ENCODE measurements around the gene USP14.
"Not testable (repeated sequence)": the region's sequence is repeated elsewhere in the genome, so short reads cannot be mapped to it uniquely, and the experiment has no call there.

USP14 gene

DNA sequence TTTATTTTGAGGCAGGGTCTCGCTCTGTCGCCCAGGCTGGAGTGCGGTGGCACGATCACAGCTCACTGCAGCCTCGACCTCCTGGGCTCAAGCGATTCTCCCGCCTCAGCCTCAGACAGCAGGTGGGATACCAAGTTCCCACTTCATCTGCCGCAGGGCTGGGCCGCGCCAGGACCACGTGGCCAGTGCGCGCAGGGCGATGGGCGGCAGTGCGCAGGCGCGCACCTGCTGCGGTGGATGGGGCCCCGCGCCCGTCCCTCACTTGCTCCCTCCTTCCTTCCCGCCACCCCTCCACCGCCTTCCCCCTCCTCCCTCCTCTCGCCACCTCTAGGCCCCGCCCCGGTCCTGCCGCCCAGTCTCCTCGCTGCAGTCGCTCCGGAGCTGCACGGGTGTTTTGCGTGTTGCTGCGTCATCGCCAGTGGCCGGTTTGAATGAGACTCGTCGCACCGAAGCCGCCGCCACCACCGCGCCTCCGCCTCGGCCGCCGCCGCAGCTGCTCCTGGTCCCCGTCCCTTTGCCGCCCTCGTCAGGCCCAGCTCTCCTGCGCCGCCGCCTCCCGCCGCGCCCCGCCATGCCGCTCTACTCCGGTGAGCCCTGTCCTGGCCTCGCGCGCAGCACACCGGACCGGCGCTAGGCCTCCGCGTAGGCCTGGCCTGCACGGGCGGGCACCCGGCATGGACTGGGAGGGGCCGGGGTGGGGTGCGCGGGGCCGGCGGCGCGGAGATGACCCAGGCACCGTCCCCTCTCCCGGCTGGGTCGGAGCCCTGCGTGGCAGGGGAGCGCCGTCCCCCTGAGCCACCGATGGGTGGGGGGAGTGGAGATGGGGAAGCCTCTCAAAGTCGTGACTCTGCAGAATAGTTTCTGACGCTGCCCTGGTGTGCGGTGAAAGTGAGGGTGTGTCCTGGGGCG is at the start of gene USP14:
Gene USP14 (plus strand): TSS at position 430 of the 909 bp plus-strand sequence. CDS start 142 bp downstream, at position 572.
- ATAC-seq (ENCODE audit: low read depth) (peak; percentile 85), DNase-seq (ENCODE audit: low spot score in 2 of 2) (peak; percentile 86 to 94)
- H3K4me1 Mint-ChIP-seq = peaks cover 18% of the 10 kb centered on the region
- no peaks in the 10 kb centered on the region for H3K9me3 Mint-ChIP-seq
- peak within 1 kb of the TSS; percentile 91 for H3K4me3 Mint-ChIP-seq
- no peaks in the 10 kb centered on the region for H3K36me3 Mint-ChIP-seq
- H3K27me3 Mint-ChIP-seq = no peaks in the 10 kb centered on the region
- peak within 1 kb of the TSS; percentile 89 for H3K27ac Mint-ChIP-seq

DNA sequence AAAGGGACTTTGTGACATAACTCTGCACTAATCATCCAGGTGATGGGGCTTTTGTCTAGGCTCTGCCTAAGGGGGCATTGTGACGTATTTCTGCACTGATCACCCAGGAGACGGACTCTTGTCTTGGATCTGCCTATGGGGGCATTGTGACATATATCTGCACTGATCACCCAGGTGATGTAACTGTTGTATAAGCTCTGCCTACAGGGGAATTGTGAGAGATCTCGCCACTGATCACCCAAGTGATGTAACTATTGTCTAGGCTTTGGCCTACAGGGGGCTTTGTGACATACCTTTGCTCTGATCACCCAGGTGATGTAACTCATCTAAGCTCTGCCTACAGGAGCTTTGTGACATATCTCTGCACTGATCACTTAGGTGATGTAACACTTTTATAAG is 49.7 kb upstream of the USP14 start:
- H3K36me3 Mint-ChIP-seq; H3K4me3 Mint-ChIP-seq; H3K4me1 Mint-ChIP-seq; H3K27ac Mint-ChIP-seq; H3K27me3 Mint-ChIP-seq; ATAC-seq (ENCODE audit: low read depth); DNase-seq (ENCODE audit: low spot score in 2 of 2); H3K9me3 Mint-ChIP-seq: not testable (repeated sequence)

DNA sequence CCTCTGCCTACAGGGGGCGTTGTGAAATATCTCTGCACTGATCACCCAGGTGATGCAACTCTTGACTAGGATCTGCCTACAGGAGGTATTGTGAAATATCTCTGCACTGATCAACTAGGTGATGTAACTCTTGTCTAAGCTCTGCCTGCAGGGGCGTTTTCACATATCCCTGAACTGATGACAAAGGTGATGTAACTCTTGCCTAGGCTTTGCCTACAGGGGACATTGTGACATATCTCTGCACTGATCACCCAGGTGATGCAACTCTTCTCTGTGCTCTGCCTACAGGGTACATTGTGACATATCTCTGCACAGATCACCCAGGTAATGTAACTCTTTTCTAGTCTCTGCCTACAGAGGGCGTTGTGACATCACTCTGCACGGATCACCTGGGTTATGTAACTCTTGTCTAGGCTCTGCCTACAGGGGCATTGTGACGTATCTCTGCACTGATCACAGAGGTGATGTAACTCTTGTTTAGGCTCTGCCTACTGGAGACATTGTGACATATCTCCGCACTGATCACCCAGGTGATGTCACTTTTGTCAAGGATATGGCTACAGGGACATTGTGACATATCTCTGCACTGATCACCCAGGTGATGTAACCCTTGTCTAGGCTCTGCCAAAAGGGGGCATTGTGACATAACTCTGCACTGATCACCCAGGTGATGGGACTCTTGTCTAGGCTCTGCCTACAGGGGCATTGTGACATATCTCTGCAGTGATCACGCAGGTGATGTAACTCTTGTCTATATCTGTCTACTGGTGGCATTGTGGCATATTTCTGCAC is 49.0 kb upstream of the USP14 start:
- not testable (repeated sequence) for H3K27me3 Mint-ChIP-seq; ATAC-seq (ENCODE audit: low read depth); H3K27ac Mint-ChIP-seq; H3K36me3 Mint-ChIP-seq; H3K4me1 Mint-ChIP-seq; H3K9me3 Mint-ChIP-seq; DNase-seq (ENCODE audit: low spot score in 2 of 2); H3K4me3 Mint-ChIP-seq

DNA sequence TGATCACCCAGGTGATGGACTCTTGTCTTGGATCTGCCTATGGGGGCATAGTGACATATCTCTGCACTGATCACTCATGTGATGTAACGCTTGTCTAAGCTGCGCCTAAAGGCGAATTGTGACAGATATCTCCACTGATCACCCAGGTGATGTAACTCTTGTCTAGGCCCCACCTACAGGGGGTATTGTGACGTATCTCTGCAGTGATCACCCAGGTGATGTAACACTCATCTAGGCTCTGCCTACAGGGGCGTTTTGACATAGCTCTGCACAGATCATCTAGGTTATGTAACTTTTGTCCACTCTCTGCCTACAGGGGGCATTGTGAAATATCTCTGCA is 48.5 kb upstream of the USP14 start:
- DNase-seq (ENCODE audit: low spot score in 2 of 2) = peak in 1 of 2 donors; percentile 29
- not testable (repeated sequence) for H3K27me3 Mint-ChIP-seq; H3K36me3 Mint-ChIP-seq; H3K9me3 Mint-ChIP-seq; ATAC-seq (ENCODE audit: low read depth); H3K4me1 Mint-ChIP-seq; H3K27ac Mint-ChIP-seq; H3K4me3 Mint-ChIP-seq

DNA sequence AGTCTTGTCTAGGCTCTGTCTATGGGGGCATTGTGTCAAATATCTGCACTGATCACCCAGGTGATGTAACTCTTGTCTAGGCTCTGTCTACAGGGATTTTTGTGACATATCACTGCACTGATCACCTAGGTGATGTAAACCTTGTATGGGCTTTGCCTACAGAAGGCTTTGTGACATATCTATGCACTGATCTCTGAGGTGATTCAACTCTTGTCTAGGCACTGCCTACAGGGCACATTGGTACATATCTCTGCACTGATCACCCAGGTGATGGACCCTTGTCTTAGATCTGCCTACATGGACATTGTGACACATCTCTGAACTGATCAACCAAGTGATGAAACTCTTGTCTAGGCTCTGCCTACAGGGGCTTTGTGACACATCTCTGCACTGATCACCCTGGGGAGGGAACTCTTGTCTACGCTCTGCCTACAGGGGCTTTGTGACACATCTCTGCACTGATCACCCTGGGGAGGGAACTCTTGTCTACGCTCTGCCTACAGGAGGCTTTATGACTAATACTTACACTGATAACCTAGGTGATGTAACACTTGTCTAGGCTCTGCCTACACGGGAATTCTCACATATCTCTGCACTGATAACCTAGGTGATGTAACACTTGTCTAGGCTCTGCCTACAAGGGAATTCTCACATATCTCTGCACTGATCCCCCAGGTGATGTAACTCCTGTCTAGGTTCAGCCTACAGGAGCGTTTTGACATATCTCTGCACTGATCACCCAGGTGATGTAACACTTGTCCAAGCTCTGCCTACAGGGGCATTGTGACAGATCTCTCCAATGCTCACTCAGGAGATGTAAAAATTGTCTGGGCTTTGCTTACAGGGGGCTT is 47.8 kb upstream of the USP14 start:
- Mint-ChIP-seq H3K4me3 (peak overlapping the region; percentile 87), H3K27ac (peak overlapping the region; percentile 91)
- H3K36me3 Mint-ChIP-seq; H3K4me1 Mint-ChIP-seq; H3K27me3 Mint-ChIP-seq; H3K9me3 Mint-ChIP-seq; ATAC-seq (ENCODE audit: low read depth): not testable (repeated sequence)
- peak in 1 of 2 donors; percentile 44 for DNase-seq (ENCODE audit: low spot score in 2 of 2)

DNA sequence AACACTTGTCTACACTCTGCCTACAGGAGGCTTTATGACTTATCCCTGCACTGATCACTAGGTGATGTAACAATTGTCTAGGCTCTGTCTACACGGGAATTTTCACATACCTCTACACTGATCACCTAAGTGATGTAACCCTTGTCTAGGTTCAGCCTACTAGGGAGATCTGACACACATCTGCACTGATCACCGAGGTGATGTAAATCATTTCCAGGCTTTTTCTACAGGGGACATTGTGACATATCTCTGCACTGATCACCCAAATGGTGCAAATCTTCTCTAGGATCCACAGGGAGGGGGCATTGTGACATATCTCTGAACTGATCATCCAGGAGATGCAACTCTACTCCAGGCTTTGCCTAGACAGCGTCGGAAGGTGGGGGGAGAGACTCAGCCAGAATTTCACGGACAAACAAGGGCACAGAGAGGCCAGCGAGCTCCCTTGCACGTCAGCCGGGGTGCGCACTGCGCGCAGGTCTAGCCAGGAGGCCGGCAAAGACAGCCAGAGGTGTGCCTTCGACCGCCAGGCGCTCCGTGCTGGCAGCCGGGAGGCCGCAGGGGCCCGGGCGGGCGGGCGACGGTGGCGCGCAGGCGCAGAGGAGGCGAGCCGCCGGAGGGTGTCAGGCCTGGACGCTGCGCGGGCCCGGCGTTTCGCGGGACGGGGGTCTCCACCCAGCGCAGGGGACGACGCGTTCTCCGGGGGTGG is 46.9 kb upstream of the USP14 start:
- peak overlapping the region; percentile 91 for H3K27ac Mint-ChIP-seq
- peaks cover 6% of the 10 kb centered on the region for H3K9me3 Mint-ChIP-seq
- peak overlapping the region; percentile 87 for H3K4me3 Mint-ChIP-seq
- DNase-seq (ENCODE audit: low spot score in 2 of 2) (peak; percentile 51 to 82), ATAC-seq (ENCODE audit: low read depth) (peak; percentile 82)
- peaks cover 7% of the 10 kb centered on the region for H3K4me1 Mint-ChIP-seq
- no peaks in the 10 kb centered on the region for H3K36me3 Mint-ChIP-seq
- no peaks in the 10 kb centered on the region for H3K27me3 Mint-ChIP-seq

DNA sequence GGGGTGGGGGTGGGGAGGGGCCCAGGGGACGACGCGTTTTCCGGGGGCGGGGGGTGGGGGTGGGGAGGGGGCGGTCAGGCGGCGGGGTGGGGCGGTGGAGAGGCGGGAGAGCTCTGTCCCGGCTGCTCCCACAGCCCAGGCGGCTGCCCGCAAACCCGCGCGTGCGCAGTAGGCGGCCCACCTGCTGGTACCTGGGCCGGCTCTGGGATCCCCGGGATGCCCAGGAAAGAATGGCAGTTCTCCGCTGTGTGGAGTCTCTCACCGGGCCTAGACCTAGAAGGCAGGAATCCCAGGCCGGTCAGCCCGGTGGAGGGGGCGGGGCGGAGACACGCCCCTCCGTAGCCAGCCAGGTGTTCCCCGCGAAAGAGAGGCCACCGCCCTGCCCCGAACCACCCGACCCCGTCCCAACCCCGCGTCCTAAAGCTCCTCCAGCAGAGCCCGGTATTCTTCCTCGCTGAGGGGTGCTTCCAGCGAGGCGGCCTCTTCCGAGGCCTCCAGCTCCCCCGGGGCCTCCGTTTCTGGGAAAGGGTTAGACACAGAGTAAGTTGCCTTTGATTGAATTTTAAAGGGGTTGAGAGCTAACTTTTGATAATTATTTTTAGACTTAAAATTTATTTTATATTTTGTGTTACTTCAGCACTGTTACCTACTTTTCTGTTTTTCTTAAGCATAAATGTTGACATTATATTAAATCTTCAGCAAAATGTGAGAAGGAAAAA is 46.2 kb upstream of the USP14 start:
- not testable (repeated sequence) for H3K9me3 Mint-ChIP-seq, H3K27ac Mint-ChIP-seq, H3K4me1 Mint-ChIP-seq, H3K36me3 Mint-ChIP-seq, H3K27me3 Mint-ChIP-seq
- H3K4me3 Mint-ChIP-seq = peak overlapping the region; percentile 66
- ATAC-seq (ENCODE audit: low read depth) (peak; percentile 18), DNase-seq (ENCODE audit: low spot score in 2 of 2) (peak; percentile 40 to 42)

DNA sequence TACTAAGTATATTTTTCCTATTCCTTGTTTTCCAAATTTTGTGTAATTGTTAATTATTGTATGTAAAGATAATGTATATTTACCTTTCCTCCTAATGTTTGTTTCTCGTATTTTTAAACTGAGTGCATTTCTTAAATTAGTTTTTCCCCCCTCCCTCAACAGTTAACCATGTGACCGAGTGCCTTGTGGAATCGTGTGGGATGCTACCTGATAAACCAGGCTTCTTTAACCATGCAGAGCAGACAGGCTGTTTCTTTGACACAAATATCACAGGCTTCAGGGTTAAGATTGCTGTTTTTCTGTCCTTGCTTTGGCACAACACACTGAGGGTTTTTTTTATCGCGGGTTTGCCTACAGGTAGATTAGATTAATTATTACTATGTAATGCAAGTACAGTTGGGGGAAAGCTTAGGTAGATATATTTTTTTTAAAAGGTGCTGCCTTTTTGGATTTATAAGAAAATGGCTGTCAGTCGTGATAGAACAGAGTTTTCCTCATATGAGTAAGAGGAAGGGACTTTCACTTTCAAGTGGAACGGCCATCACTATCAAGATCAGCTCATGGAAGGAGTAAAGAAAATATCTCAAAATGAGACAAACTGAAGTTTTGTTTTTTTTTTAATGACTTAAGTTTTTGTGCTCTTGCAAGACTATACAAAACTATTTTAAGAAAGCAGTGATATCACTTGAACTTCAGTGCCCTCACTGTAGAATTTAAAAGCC is 37.7 kb upstream of the USP14 start:
- not testable (repeated sequence) for H3K9me3 Mint-ChIP-seq; H3K36me3 Mint-ChIP-seq; DNase-seq (ENCODE audit: low spot score in 2 of 2); ATAC-seq (ENCODE audit: low read depth); H3K27me3 Mint-ChIP-seq; H3K4me3 Mint-ChIP-seq; H3K27ac Mint-ChIP-seq; H3K4me1 Mint-ChIP-seq

DNA sequence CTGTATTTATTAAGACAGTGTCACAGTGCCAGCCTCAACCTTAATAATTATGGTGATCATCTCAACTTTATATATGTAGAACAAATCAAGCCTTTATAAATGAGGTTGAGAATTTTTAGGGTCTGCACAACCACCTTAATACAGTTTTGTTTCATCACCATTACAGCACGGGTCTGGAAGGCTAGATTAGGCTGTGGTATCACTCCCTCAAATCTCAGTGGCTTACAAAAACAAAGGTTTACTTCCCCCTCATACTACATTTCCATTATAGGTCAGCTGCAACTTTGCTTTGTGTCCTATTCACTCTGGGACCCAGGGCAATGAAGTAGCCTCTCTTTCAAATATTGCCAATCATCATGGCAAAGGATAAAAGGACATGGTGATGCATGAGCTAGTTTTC is 23.3 kb upstream of the USP14 start:
- H3K9me3 Mint-ChIP-seq = peaks cover 2% of the 10 kb centered on the region
- H3K27me3 Mint-ChIP-seq = no peaks in the 10 kb centered on the region
- H3K4me3 Mint-ChIP-seq = no peak overlapping the region
- H3K27ac Mint-ChIP-seq = no peak overlapping the region
- DNase-seq (ENCODE audit: low spot score in 2 of 2) (no peak), ATAC-seq (ENCODE audit: low read depth) (no peak)
- no peaks in the 10 kb centered on the region for H3K36me3 Mint-ChIP-seq
- H3K4me1 Mint-ChIP-seq = no peaks in the 10 kb centered on the region

DNA sequence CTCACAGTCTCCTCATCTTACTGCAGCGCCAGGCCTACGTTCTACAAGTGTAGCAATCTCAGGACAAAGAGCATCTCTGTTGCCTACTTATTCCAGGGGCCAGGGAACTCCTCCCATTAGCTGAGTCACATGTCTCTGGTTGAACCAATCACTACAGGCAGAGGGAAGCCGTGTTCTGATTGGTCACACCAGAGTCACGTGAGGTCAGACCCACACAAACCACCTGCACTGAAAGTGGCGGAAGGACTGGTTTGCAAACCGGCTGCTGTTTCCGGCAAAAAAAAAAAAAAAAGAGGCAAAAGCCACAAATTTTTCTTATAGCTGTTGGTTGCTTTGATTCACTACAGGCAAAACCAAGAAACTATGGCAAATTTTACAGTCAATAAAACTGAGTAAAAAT is 21.9 kb upstream of the USP14 start:
- Mint-ChIP-seq H3K9me3 (peaks cover 2% of the 10 kb centered on the region), H3K4me1 (no peaks in the 10 kb centered on the region), H3K27ac (no peak overlapping the region), H3K36me3 (no peaks in the 10 kb centered on the region), H3K27me3 (no peaks in the 10 kb centered on the region), H3K4me3 (no peak overlapping the region)
- DNase-seq (ENCODE audit: low spot score in 2 of 2) (no peak), ATAC-seq (ENCODE audit: low read depth) (peak; percentile 73)

DNA sequence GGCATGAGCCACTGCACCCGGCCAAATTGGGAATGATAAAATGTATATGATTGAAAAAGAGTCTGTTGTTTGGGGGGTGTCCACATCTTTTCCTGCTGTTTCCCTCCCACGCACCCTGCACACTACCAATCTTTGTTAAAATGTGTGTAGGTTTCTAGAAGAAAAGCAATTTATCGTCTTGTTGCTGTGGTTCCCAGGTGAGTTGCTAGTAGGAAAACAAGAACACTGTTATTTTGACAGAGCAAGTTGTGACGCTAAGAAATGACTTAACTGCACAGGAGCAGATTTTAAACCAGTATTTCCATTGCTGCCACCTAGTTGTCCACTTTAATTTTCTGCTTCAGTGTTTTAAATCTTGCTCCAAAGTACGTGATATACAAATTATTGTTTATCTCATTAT is 21.0 kb upstream of the USP14 start:
- H3K9me3 Mint-ChIP-seq = peaks cover 2% of the 10 kb centered on the region
- DNase-seq (ENCODE audit: low spot score in 2 of 2) (no peak), ATAC-seq (ENCODE audit: low read depth) (no peak)
- H3K4me1 Mint-ChIP-seq = no peaks in the 10 kb centered on the region
- H3K4me3 Mint-ChIP-seq = no peak overlapping the region
- H3K27me3 Mint-ChIP-seq = peaks cover 2% of the 10 kb centered on the region
- no peaks in the 10 kb centered on the region for H3K36me3 Mint-ChIP-seq
- H3K27ac Mint-ChIP-seq = no peak overlapping the region

DNA sequence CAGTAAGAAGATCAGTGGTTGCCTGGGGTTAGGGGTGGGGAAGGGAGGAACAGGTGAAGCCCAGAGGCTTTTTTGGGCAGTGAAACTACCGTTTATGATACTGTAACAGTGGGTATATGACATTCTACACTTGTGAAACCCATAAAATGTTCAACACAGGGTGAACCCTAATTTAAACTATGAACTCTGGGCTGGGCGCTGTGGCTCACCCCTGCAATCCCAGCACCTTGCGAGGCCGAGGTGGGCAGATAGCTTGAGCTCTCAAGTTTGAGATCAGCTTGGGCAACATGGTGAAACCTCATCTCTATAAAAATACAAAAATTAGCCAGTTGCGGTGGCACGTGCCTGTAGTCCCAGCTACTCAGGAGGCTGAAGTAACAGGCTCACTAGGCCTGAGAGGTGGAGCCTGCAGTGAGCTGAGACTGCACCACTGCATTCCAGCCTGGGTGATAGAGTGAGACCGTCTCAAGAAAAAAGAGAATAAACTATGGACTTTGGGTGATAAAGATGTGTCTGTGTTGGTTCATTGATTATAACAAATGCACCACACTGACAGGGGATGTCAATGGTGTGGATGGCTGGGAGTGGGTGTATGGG is 17.6 kb upstream of the USP14 start:
- no peak overlapping the region for H3K27ac Mint-ChIP-seq
- H3K27me3 Mint-ChIP-seq = peaks cover 4% of the 10 kb centered on the region
- no peak for ATAC-seq (ENCODE audit: low read depth)
- H3K9me3 Mint-ChIP-seq = no peaks in the 10 kb centered on the region
- no peak overlapping the region for H3K4me3 Mint-ChIP-seq
- H3K4me1 Mint-ChIP-seq = no peaks in the 10 kb centered on the region
- H3K36me3 Mint-ChIP-seq = no peaks in the 10 kb centered on the region
- DNase-seq (ENCODE audit: low spot score in 2 of 2) = no peak
